ENCODE results near the gene MOB2. TPM values are rescaled to one million over a fixed set of nuclear protein-coding genes. Genes with fewer than 3 reads are reported as not detected.
"Not testable (repeated sequence)": the region's sequence is repeated elsewhere in the genome, so short reads cannot be mapped to it uniquely, and the experiment has no call there.

Gene MOB2
- total and polyA plus RNA-seq, 11 donors, result 27.4 to 61.1 (median 44.7) TPM

DNA sequence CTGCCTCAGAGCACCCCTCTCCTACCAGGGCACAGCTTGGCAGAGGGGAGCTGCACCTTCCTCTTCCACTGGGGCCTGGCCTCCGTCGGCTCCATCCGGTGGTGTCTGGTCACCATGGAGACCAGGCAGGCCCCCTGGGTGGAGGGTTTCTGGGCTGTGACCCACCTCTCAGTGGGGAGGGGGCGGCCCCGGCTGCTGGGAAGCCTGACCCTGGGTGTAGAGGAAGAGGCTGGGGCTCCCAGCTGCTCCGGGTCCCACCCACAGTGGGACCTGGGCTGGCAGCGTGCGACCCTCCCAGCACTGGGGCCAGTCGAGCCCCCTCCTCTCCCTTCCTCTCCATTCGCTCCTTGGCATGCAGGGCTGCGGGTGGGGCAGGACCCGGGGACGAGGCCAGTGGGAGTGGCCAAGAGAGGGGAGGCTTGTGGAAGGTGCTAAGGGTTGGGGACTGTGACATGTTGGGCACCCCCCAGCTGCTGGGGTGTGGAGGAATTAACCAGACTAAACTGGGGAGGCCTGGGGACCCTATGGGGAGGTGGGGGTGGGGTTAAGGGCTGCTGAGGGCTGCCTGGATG lies 50.0 kb downstream of the MOB2 start:
- intact Hi-C loops (cut with DNase I), result no loop called here
- WGBS, 4 donors, result 23 to 36% (median 34%) methylated on average over 7 to 13 of the region's 13 CpGs
- H3K36me3 ChIP-seq, result no peaks in the 10 kb centered on the region
- TF ChIP-seq POLR2A (IDR thresholded peaks at IDR 0.05), result no peak
- TF ChIP-seq, protein P1, sequence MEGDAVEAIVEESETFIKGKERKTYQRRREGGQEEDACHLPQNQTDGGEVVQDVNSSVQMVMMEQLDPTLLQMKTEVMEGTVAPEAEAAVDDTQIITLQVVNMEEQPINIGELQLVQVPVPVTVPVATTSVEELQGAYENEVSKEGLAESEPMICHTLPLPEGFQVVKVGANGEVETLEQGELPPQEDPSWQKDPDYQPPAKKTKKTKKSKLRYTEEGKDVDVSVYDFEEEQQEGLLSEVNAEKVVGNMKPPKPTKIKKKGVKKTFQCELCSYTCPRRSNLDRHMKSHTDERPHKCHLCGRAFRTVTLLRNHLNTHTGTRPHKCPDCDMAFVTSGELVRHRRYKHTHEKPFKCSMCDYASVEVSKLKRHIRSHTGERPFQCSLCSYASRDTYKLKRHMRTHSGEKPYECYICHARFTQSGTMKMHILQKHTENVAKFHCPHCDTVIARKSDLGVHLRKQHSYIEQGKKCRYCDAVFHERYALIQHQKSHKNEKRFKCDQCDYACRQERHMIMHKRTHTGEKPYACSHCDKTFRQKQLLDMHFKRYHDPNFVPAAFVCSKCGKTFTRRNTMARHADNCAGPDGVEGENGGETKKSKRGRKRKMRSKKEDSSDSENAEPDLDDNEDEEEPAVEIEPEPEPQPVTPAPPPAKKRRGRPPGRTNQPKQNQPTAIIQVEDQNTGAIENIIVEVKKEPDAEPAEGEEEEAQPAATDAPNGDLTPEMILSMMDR (IDR thresholded peaks at IDR 0.05), result no peak
- no peak for DNase-seq
- no peaks in the 10 kb centered on the region for H3K9me3 ChIP-seq
- no peak for ATAC-seq
- H3K27ac ChIP-seq, result no peak overlapping the region
- peaks cover 0 to 4% (median 0%) of the 10 kb centered on the region in 9 donors for H3K27me3 ChIP-seq
- no peak overlapping the region for H3K4me3 ChIP-seq
- peaks cover 0 to 37% (median 11%) of the 10 kb centered on the region in 12 donors for H3K4me1 ChIP-seq

DNA sequence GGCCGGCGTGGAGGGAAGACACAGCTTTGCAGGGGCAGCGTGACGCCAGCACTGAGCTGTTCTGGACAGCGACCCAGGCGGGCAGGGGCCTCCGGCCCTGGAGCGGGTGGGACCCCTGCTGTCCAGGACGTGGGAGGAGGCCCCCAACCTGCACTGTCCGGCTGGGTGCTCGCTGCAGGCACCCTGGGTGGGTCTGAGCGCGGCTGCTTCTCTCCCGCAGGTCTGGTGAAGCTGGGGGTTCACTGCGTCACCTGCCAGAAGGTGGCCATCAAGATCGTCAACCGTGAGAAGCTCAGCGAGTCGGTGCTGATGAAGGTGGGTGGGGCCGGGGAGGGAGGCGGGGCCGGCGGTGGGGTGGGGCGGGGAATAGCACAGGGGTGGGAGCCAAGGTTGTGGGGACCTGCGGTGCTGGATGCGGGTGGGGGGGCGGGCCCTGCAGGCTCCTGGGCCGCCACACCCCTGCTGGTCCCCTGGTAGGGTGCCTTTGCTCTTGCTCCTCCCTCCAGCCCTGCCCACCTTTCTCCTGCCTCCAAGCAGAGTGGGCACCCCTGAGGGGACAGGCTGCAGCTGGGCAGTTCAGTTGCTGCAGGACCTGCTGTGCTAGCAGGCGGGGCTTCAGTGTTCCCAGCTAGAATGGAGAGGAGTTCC lies 50.6 kb downstream of the MOB2 start:
- Histone ChIP-seq H3K9me3 (no peaks in the 10 kb centered on the region), H3K4me3 (no peak overlapping the region), H3K36me3 (no peaks in the 10 kb centered on the region), H3K4me1 (peaks cover 0 to 37% (median 11%) of the 10 kb centered on the region in 12 donors), H3K27ac (no peak overlapping the region), H3K27me3 (peaks cover 0 to 4% (median 0%) of the 10 kb centered on the region in 9 donors)
- TF ChIP-seq POLR2A (IDR thresholded peaks at IDR 0.05), result no peak
- TF ChIP-seq, protein P1 (IDR thresholded peaks at IDR 0.05), result no peak
- DNase-seq, result no peak
- no peak for ATAC-seq
- intact Hi-C loops (cut with DNase I), result no loop called here
- WGBS, 4 donors, result 7 to 24% (median 15%) methylated on average over 13 to 29 of the region's 29 CpGs

DNA sequence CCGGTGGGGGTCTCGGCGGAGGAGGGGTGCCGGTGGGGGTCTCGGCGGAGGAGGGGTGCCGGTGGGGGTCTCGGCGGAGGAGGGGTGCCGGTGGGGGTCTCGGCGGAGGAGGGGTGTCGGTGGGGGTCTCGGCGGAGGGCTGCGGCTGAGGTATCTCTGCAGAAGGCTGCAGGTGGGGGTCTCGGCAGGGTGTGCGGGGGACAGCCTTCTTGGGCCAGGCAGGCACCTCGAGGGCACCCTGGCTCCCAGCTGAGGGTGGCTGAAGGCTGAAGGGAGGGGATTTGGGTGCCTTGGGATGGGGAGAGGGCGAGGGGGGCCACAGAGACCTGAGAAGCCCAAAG lies 51.1 kb downstream of the MOB2 start:
- H3K36me3 ChIP-seq; H3K9me3 ChIP-seq; H3K27ac ChIP-seq; intact Hi-C loops (cut with DNase I); H3K27me3 ChIP-seq; DNase-seq; ATAC-seq; H3K4me3 ChIP-seq: not testable (repeated sequence)
- 79 to 88% (median 84%) methylated on average over 6 to 16 of the region's 20 CpGs for whole genome bisulfite sequencing, 4 donors
- peaks cover 0 to 37% (median 11%) of the 10 kb centered on the region in 12 donors for H3K4me1 ChIP-seq

DNA sequence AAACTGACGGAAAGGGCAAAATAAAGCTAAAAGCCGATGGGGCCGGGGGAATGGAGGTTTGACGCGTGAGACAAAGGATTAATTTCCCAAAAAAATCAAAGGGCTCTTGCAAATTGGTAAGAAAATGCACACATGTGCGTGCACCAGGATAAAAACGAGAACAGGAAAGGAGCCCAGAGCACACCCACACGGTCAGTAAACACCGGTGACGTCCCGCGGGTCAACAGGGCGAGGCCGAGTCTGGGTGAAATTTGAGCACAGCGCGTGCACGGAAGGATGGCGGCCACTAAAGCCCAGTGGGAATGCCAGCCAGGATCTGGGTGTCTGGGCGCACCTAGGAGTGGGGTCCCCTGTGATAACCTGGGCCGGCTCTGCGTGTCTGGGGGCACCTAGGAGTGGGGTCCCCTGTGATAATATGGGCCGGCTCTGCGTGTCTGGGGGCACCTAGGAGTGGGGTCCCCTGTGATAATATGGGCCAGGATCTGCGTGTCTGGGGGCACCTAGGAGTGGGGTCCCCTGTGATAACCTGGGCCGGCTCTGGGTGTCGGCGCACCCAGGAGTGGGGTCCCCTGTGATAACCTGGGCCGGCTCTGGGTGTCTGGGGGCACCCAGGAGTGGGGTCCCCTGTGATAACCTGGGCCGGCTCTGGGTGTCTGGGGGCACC lies 52.5 kb downstream of the MOB2 start:
- peaks cover 0 to 4% (median 0%) of the 10 kb centered on the region in 9 donors for H3K27me3 ChIP-seq
- peaks cover 0 to 36% (median 11%) of the 10 kb centered on the region in 12 donors for H3K4me1 ChIP-seq
- intact Hi-C loops (cut with DNase I), result no loop called here
- no peak overlapping the region for H3K4me3 ChIP-seq
- H3K9me3 ChIP-seq, result no peaks in the 10 kb centered on the region
- no peak overlapping the region for H3K27ac ChIP-seq
- ATAC-seq (no peak), DNase-seq (no peak)
- WGBS, 4 donors, result 77 to 79% (median 78%) methylated on average over 20 to 29 of the region's 29 CpGs
- no peaks in the 10 kb centered on the region for H3K36me3 ChIP-seq
- no peak for TF ChIP-seq POLR2A (IDR thresholded peaks at IDR 0.05)
- TF ChIP-seq, protein P1 (IDR thresholded peaks at IDR 0.05), result no peak
